MG63 (cell line): ENCODE measurements around the gene SEC22C. TPM values are rescaled to one million over a fixed set of nuclear protein-coding genes. Genes with fewer than 3 reads are reported as not detected.

Experiments
- DNase-seq: peaks from one replicate; pipeline ENCODE4 v3.0.0-alpha.2; 2020
- H3K27me3 ChIP-seq: fragments of 250-450 bp; sonication (Bioruptor Pico); 2 replicates; pipeline ENCODE4 v1.5.1; 2020; ENCODE audit warnings: mild to moderate bottlenecking, moderate library complexity
- H3K36me3 ChIP-seq: fragments of 250-450 bp; sonication (Bioruptor Pico); 2 replicates; pipeline ENCODE4 v1.5.1; 2020; ENCODE audit warnings: mild to moderate bottlenecking, moderate library complexity
- H3K4me3 ChIP-seq: fragments of 250-450 bp; sonication (Bioruptor Pico); 2 replicates; pipeline ENCODE4 v1.5.1; 2020; ENCODE audit warnings: mild to moderate bottlenecking, moderate library complexity
- H3K9me3 ChIP-seq: fragments of 250-450 bp; sonication (Bioruptor Pico); 2 replicates; pipeline ENCODE4 v1.5.1; 2020; ENCODE audit warnings: mild to moderate bottlenecking, moderate library complexity
- total RNA-seq: library from RNA; depleted of rRNA; stranded (reverse); fragments of >200 nt; shearing (Covaris generic); gene quantifications from 2 replicates; pipeline ENCODE4 v1.2.3, GENCODE V29; 2014; ENCODE audit warnings: low replicate concordance

SEC22C gene
- total RNA-seq, 1 experiment from 2014 or later: 54.8 TPM

DNA sequence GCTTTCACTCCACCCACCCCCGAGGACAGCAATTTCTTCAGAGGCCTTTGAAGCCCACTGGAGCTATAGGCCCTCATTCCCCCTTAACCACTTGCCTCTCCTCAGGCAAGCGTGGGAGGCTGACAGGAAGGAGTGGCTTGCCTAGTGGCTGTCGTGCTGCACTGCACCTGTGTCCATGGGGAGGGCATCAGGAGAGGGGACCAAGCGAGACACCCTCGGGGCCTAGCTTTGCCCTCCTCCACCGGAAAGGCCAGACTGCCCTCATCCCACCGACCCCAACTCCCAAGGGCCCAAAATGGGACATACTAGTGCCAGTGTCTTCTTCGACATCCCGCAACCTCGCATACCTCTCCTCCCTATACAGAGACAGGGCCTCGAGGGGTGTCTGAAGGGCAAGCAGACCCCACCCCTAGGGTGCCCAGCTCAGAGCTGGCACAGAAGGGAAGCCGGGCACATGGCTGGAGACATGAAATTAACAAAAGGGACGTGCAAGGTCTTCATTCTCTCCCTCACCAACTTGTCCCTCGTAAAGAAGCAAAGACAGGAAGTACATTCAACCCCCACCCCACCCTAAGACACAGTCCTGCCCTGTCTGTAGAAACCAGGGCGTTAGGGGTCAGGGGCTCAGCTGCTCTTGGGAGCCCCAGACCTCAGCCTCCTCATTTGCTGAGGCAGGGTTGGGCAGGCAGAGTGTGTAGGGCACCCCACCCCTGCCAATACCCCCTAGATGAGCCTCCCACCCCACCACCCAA, 55.0 kb downstream of the SEC22C start:
- DNase-seq: no peak
- no peak overlapping the region for H3K4me3 ChIP-seq
- H3K36me3 ChIP-seq: no peaks in the 10 kb centered on the region
- H3K9me3 ChIP-seq: no peaks in the 10 kb centered on the region
- H3K27me3 ChIP-seq: no peaks in the 10 kb centered on the region

DNA sequence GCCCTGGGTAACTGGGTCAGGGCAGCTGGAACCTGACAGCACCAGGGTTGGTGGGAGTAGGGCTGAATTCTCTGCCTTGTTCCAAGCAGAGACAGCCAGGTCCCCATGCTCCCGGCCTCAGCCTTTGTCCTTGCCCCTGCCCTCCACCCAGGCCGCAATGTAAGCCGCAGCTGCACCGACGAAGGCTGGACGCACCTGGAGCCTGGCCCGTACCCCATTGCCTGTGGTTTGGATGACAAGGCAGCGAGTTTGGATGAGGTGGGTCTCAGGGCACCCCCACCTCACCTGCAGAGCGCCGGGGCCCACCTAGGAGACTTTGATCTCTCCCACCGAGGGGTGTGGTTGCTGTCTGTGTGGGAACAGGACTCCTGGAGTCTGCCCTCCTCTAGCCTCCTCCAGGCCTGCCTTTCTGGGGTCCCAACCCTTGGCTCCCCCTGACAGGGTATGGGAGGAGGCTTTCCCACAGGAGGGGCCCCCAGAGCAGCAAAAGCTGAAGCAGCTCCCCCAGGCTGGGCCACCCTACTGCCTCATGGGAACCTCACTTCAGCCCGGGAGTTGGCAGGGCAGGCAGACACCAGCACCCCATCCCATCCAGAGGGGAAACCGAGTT, 55.9 kb downstream of the SEC22C start:
- DNase-seq: no peak
- H3K9me3 ChIP-seq: no peaks in the 10 kb centered on the region
- no peaks in the 10 kb centered on the region for H3K27me3 ChIP-seq
- H3K4me3 ChIP-seq: no peak overlapping the region
- no peaks in the 10 kb centered on the region for H3K36me3 ChIP-seq

DNA sequence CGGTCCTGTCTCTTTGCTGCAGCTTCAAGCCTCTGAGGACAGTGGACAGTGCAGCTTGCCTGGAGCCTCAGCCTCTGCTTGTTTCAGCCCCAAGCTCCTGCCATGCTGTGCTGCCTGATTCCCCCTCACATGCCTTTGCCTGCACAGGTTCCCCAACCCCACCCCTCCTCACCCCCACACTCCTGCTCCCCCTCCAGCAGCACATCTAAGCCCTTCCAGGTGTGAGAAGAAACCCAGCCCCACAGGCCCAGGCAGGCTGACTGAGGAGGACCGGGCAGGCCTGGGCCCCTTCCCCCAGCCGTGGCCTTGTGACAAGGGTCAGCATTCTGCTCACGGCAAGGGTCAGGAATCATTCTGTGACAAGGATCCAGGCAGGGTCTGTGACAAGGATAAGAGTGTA, 56.6 kb downstream of the SEC22C start:
- no peaks in the 10 kb centered on the region for H3K9me3 ChIP-seq
- no peaks in the 10 kb centered on the region for H3K27me3 ChIP-seq
- DNase-seq: no peak
- no peaks in the 10 kb centered on the region for H3K36me3 ChIP-seq
- no peak overlapping the region for H3K4me3 ChIP-seq

DNA sequence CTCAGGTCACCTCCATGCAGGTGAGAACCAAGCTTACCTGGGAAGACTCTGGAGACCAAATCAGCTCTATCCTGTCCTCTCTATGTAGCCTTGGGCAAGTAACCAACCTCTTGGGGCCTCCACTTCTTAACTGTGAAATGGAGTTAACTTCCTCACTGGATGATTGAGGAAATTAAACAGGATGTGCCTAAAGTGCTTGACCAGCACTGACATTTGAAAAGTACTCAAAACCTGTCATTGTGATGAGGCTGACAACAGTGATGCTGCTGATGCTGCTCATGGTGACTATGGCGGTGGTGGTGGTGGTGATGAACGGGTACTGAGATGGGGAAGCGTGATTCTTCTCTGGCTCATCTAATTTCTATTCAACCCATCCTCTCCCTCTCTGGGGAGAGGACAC, 57.0 kb downstream of the SEC22C start:
- Histone ChIP-seq H3K27me3 (no peaks in the 10 kb centered on the region), H3K4me3 (no peak overlapping the region), H3K36me3 (no peaks in the 10 kb centered on the region), H3K9me3 (no peaks in the 10 kb centered on the region)
- no peak for DNase-seq

DNA sequence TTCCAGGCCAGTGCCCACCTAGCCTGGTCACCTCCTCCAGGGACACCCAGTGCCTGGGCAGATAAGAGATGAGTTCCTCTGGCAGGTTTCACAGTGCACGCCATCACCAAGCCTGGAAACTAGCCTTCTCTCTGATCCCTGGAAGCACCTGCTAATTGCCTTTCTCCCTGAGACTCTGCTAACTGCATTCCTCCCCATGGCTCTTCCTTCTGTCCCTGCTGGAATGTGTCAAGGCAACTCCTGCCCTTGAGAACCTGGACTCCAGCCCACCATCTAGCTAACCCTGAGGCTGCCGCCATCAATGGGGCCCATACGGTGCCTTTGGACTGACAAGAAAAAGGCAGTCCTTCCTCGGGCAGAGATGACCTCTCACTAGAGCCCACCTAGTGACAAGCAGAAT, 60.9 kb downstream of the SEC22C start:
- no peak overlapping the region for H3K4me3 ChIP-seq
- H3K36me3 ChIP-seq: no peaks in the 10 kb centered on the region
- DNase-seq: no peak
- H3K27me3 ChIP-seq: no peaks in the 10 kb centered on the region
- H3K9me3 ChIP-seq: no peaks in the 10 kb centered on the region

DNA sequence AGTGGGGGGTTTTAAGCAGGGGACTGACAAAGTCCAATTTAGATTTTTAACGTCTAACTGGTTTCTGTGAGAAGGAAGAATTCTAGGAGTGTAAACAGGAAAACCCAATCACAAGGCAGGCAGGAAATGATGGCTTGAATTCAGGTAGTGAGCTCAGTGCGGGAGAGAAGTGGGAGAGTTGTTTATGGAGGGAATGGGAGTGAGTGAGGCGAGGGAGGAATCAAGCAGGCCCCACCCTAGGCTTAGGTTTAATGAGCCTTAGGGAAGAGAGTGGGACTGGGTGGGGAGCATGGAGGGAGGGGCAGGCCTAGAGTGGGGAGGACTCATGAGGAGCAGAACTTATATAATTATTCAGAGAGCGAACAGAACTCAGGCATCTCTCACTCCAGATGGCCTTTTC, 61.4 kb downstream of the SEC22C start:
- H3K36me3 ChIP-seq: no peaks in the 10 kb centered on the region
- DNase-seq: no peak
- H3K9me3 ChIP-seq: no peaks in the 10 kb centered on the region
- no peak overlapping the region for H3K4me3 ChIP-seq
- no peaks in the 10 kb centered on the region for H3K27me3 ChIP-seq

- Histone ChIP-seq H3K4me3 (no peak overlapping the region), H3K9me3 (no peaks in the 10 kb centered on the region), H3K36me3 (no peaks in the 10 kb centered on the region), H3K27me3 (no peaks in the 10 kb centered on the region)
- DNase-seq: no peak
Measured at GRCh38 chr3:42519568-42519962, 62.2 kb downstream of the SEC22C start.

DNA sequence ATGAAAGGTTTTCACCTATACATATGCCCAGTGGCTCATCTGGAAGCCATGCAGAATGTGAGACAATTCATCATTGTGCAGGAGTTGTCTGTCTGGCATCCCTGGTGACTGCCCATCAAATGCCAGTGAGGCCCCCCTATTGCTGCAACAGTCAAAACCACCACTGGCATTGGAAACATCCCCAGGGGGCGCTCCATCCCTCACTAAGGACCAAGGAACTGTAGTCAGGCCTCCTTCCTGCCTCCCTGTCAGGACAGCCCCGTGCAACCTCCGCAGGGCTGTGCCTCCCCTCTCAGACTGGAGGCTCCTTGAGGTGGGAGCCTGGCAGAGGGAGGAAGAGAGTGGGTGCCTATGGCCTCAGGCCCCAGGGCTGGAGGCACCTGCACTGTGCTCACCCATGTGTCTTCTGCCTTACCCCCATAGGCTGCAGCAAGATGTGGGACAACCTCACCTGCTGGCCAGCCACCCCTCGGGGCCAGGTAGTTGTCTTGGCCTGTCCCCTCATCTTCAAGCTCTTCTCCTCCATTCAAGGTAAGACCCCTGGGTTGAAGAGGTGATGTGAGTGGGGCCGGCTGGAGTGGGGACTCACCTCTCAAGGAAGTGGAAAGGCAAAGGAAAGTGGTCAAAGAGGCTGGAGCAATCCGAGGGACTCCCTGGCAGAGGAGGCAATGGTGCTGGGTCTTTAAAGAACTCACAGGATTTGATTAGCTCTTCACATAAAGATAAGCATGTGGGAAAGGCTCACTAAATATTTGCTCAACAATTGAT, 62.8 kb downstream of the SEC22C start:
- no peaks in the 10 kb centered on the region for H3K27me3 ChIP-seq

DNA sequence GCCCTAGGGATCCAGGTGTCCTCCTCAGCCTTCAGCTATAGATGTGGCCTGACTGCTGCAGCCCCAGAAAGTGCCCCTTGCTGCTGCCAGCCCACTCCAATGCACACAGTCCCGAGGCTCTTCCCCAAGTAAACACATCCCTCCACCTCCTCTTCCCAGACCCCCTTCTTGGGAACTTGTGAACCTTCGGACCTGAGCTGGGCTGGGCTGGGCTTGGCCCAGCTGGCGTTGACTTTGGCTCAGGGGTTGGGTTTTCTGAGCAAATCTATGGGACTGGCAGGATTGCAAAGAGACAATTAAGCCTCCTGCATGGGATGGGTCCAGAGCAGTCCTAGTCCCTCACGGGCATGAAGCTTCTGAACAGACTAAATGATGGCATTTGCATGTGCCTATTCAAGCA, 64.7 kb downstream of the SEC22C start:
- no peaks in the 10 kb centered on the region for H3K36me3 ChIP-seq

More for the DNA sequence above, 62.8 kb downstream of the SEC22C start:
- no peak for DNase-seq
- no peaks in the 10 kb centered on the region for H3K9me3 ChIP-seq
- no peak overlapping the region for H3K4me3 ChIP-seq
- H3K36me3 ChIP-seq: no peaks in the 10 kb centered on the region

GRCh38 chr3:42516443-42516842, 65.3 kb downstream of the SEC22C start:
- no peaks in the 10 kb centered on the region for H3K9me3 ChIP-seq

More for the DNA sequence above, 64.7 kb downstream of the SEC22C start:
- no peak overlapping the region for H3K4me3 ChIP-seq
- DNase-seq: no peak
- no peaks in the 10 kb centered on the region for H3K27me3 ChIP-seq
- no peaks in the 10 kb centered on the region for H3K9me3 ChIP-seq

GRCh38 chr3:42515976-42516375, 65.8 kb downstream of the SEC22C start:
- Histone ChIP-seq H3K36me3 (no peaks in the 10 kb centered on the region), H3K9me3 (no peaks in the 10 kb centered on the region), H3K27me3 (no peaks in the 10 kb centered on the region), H3K4me3 (no peak overlapping the region)
- DNase-seq: no peak

More at GRCh38 chr3:42516443-42516842, 65.3 kb downstream of the SEC22C start:
- DNase-seq: no peak
- Histone ChIP-seq H3K4me3 (no peak overlapping the region), H3K36me3 (no peaks in the 10 kb centered on the region), H3K27me3 (no peaks in the 10 kb centered on the region)

- no peak for DNase-seq
Measured at GRCh38 chr3:42515391-42515916, 66.3 kb downstream of the SEC22C start.

DNA sequence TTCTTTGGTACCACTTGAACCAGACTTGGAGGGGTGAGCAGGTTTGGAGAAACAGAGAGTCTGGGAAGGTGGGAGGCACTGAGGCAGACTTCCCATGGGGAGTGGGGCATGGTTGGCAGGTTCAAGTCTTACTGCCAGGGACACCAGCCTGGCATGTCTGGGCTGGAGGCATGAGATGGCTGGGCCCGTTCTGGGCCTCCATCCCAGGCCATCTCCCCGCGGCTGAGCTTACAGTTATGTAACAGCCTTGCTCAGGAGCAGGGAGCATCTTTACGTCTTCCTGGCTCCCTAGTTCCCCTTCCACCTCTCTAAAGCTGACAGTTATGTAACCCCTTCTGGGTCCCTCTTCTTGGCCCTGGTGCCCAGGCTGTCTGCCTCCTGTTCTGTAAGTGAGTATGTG, 66.9 kb downstream of the SEC22C start:
- DNase-seq: no peak
- no peaks in the 10 kb centered on the region for H3K27me3 ChIP-seq
- no peaks in the 10 kb centered on the region for H3K9me3 ChIP-seq
- H3K4me3 ChIP-seq: no peak overlapping the region
- no peaks in the 10 kb centered on the region for H3K36me3 ChIP-seq

More at GRCh38 chr3:42515391-42515916, 66.3 kb downstream of the SEC22C start:
- Histone ChIP-seq H3K9me3 (no peaks in the 10 kb centered on the region), H3K36me3 (no peaks in the 10 kb centered on the region), H3K4me3 (no peak overlapping the region), H3K27me3 (no peaks in the 10 kb centered on the region)

- no peaks in the 10 kb centered on the region for H3K36me3 ChIP-seq
- no peaks in the 10 kb centered on the region for H3K27me3 ChIP-seq
- no peak overlapping the region for H3K4me3 ChIP-seq
- no peak for DNase-seq
- no peaks in the 10 kb centered on the region for H3K9me3 ChIP-seq
Measured at GRCh38 chr3:42513521-42513920, 68.2 kb downstream of the SEC22C start.

GRCh38 chr3:42513121-42513520, 68.6 kb downstream of the SEC22C start:
- H3K9me3 ChIP-seq: no peaks in the 10 kb centered on the region
- no peaks in the 10 kb centered on the region for H3K36me3 ChIP-seq
- no peak overlapping the region for H3K4me3 ChIP-seq
- DNase-seq: no peak
- no peaks in the 10 kb centered on the region for H3K27me3 ChIP-seq

GRCh38 chr3:42511736-42512135, 70.0 kb downstream of the SEC22C start:
- no peaks in the 10 kb centered on the region for H3K36me3 ChIP-seq
- no peaks in the 10 kb centered on the region for H3K9me3 ChIP-seq
- H3K27me3 ChIP-seq: no peaks in the 10 kb centered on the region
- H3K4me3 ChIP-seq: no peak overlapping the region
- DNase-seq: no peak

GRCh38 chr3:42511201-42511600, 70.6 kb downstream of the SEC22C start:
- H3K9me3 ChIP-seq: no peaks in the 10 kb centered on the region
- no peak for DNase-seq

More at GRCh38 chr3:42511201-42511600, 70.6 kb downstream of the SEC22C start:
- H3K36me3 ChIP-seq: no peaks in the 10 kb centered on the region
- no peaks in the 10 kb centered on the region for H3K27me3 ChIP-seq
- no peak overlapping the region for H3K4me3 ChIP-seq
